Measurements from ENCODE around the gene CTSF. TPM values are rescaled to one million over a fixed set of nuclear protein-coding genes. Genes with fewer than 3 reads are reported as not detected.

CTSF gene
- total RNA-seq, 1 experiment from 2014 or later = 28.7 TPM

Other genes starting within 250 kb of the CTSF start
- 21.7 TPM for gene RIN1, start 232.2 kb downstream of the CTSF start, total RNA-seq (2021; ENCODE audit: unreplicated experiment)
- 80.5 TPM for gene BRMS1, start 223.5 kb downstream of the CTSF start, total RNA-seq (2021; ENCODE audit: unreplicated experiment)
- 29.3 TPM for gene B4GAT1, start 221.0 kb downstream of the CTSF start, total RNA-seq (2021; ENCODE audit: unreplicated experiment)
- 28.3 TPM for gene SLC29A2, start 196.8 kb downstream of the CTSF start, total RNA-seq (2021; ENCODE audit: unreplicated experiment)
- 0.08 TPM for gene NPAS4, start 147.6 kb downstream of the CTSF start, total RNA-seq (2021; ENCODE audit: unreplicated experiment)
- gene MRPL11, start 129.8 kb downstream of the CTSF start, total RNA-seq (2021; ENCODE audit: unreplicated experiment) = 158 TPM
- gene PELI3, start 101.7 kb downstream of the CTSF start, total RNA-seq (2021; ENCODE audit: unreplicated experiment) = 9.1 TPM
- 180 TPM for gene DPP3, start 88.2 kb downstream of the CTSF start, total RNA-seq (2021; ENCODE audit: unreplicated experiment)
- 26.9 TPM for gene BBS1, start 58.0 kb downstream of the CTSF start, total RNA-seq (2021; ENCODE audit: unreplicated experiment)
- 29.5 TPM for gene ZDHHC24, start 22.6 kb downstream of the CTSF start, total RNA-seq (2021; ENCODE audit: unreplicated experiment)
- gene ACTN3, start 21.7 kb downstream of the CTSF start, total RNA-seq (2021; ENCODE audit: unreplicated experiment) = 0.13 TPM
- 2.0 TPM for gene CCDC87, start 24.5 kb upstream of the CTSF start, total RNA-seq (2021; ENCODE audit: unreplicated experiment)
- gene CCS, start 24.6 kb upstream of the CTSF start, total RNA-seq (2021; ENCODE audit: unreplicated experiment) = 55.3 TPM
- 93.9 TPM for gene RBM14, start 48.0 kb upstream of the CTSF start, total RNA-seq (2021; ENCODE audit: unreplicated experiment)
- 195 TPM for gene RBM4, start 70.1 kb upstream of the CTSF start, total RNA-seq (2021; ENCODE audit: unreplicated experiment)
- gene RBM4B, start 109.3 kb upstream of the CTSF start, total RNA-seq (2021; ENCODE audit: unreplicated experiment) = 33.6 TPM
- gene SPTBN2, start 160.6 kb upstream of the CTSF start, total RNA-seq (2021; ENCODE audit: unreplicated experiment) = 7.3 TPM

Measured in Panc1 (cell line).